ENCODE results near the gene MAP10.
"Not testable (repeated sequence)": the region's sequence is repeated elsewhere in the genome, so short reads cannot be mapped to it uniquely, and the experiment has no call there.

MAP10 gene, protein sequence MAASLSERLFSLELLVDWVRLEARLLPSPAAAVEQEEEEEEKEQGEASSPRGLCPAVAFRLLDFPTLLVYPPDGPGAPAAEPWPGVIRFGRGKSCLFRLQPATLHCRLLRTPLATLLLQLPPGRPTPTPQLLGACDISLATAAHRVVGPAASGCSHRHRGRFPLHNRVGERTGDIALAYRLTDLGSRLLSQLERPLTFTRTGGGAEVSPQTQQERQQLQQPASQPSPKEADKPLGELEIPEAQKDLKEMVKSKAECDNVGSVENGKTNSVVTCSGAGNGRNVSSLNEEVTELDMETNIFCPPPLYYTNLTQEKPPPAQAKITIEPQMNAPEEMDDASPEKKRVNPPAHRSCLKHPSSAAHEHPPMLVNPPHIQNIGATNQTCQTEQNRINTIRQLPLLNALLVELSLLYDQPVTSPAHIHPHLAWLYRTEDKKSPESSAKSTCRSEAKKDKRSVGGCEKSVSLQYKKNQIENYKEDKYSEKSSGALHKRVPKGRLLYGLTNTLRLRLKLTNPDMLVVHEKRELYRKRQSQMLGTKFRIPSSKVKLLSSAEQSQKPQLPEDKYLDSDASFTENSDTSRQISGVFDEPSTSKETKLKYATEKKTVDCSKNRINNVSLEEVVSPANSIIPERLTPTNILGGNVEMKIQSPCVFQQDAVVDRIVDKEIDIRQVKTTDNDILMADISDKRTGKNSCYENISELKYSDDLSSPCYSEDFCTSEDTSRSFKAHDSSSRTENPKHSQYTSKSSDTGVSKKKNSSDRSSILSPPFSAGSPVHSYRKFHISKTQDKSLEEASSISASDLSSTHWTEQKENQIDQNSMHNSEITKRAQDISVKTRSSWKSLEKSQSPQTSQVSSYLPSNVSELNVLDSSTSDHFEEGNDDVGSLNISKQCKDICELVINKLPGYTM

DNA sequence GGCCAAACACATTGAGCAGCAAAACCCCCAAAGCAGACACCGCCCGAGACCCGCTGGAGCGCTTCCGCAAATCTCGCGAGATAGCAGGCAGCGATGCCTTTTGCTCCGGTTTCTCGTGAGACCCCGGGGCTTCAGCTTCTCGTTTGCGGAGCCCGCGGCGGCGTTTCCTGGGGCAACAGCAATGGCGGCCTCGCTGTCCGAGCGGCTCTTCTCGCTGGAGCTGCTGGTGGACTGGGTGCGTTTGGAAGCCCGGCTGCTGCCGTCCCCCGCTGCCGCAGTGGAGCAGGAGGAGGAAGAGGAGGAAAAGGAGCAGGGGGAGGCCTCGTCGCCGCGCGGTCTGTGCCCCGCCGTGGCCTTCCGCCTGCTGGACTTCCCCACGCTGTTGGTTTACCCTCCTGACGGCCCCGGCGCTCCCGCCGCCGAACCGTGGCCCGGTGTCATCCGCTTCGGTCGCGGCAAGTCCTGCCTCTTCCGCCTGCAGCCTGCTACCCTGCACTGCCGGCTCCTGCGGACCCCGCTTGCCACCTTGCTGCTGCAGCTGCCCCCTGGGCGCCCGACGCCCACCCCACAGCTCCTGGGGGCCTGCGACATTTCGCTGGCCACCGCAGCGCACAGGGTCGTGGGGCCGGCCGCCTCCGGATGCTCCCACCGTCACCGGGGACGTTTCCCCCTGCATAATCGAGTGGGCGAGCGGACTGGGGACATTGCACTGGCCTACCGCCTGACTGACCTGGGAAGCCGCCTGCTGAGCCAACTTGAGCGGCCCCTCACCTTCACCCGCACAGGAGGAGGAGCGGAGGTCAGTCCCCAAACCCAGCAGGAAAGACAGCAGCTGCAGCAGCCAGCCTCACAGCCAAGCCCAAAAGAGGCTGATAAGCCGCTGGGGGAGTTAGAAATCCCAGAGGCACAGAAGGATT is at the start of gene MAP10:
Gene MAP10, plus strand, starts transcription at position 148 of the 917 bp plus-strand sequence. Its CDS starts 34 bp downstream, at position 182.
- DNase-seq (ENCODE audit: low spot score) = peak; percentile 82

DNA sequence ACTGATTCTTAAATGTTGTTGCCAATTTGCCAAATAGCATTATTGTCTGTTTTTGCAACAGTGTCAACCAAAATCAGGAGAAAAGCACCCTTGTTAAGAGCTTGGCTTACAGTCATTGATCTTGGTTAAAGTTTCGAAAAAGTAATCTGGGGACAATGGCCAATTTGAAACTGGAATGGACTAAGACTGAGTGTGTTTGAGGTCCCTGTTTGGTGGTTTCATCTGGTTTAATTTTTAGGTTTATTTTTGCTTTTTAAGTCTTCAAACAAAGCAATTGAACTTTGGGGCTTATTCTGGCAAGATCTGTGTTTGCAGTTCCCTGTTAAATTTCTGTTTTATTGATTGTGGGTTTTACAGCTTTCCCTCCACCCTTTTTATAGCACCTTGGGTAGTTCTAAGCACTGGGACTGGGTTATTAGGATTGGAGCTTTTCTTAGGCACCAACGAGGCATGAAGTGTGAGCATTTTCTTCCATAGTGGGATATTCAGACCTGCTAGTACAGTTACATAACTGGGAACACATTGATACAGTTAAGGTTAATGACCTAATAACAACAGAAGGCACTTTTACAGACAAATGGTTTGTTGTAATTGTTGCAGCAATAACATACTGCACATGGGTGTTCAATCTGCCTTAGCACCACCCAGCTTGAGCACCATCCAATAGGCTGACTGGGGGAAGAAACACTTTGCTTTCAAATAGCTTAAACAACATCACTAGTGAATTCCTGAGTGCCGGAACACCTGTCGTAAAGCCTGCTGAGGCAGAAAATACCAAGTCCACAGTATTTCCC is 40.6 kb upstream of the MAP10 start:
- no peak for DNase-seq (ENCODE audit: low spot score)

DNA sequence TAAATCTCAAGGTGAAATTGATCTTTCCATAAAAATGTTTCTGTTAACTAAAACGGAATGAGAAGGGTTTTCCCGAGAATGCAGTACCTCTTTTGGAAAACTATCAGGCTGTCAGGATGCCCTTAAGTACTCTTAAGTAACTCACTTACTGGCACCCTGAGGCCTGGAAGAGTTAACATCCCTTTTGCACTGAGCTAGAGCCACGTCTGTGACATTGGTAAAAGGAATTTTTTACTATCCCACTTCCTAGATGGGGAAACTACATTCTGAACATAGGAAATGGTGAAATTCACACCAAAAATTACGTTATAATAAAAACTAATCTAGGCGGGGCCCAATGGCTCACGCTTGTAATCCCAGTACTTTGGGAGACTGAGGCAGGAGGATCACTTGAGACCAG is 39.7 kb upstream of the MAP10 start:
- no peak for DNase-seq (ENCODE audit: low spot score)

DNA sequence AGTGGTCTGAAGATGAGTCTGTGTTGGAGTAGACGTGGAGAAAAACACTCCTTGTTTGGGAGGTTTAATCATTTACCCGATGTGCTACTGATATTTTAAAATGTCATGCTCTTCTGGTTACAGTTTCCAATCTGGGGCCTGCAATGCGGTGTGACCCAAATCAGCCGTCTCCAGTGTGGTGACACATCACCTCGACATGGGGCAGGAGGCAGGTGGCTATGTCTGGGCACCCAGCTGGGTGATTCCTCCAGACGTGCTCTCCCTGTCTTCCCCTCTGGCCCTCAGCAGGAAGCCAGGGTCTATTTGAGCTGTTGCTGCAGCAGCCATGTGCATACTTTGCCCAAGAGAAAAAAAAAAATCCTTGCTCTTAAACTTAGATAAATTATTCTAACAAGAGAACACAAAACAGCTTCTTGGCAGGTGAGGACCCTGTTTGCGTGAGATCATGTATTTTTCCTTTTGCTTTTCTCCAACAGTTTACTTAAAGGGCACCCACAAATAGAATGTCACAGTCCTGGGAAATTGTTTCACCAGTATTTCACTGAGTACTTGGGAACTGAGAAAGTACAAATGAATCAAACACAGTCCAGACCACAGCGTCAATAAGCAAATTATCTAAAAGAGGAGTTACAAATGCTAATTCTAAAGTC is 38.9 kb upstream of the MAP10 start:
- no peak for DNase-seq (ENCODE audit: low spot score)

DNA sequence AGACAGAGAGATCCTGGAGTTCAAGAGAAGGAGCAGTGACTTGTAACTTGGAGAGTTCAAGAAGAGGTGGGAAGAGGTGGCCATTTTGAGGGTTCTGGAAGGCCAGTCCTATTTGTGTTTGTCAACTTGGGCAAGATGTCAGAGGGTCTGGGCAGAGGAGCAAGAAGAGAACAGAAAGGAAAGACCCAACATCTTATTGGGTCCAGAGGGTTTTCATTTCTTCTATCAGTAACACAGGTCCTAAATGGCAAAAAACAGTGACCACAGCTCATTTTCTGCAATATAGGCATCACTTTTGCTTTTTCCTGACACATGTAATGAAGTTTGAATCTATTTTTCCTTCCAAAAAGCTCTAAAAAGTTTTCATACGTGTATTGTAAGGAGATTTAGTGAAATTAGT is 38.3 kb upstream of the MAP10 start:
- DNase-seq (ENCODE audit: low spot score) = no peak

DNA sequence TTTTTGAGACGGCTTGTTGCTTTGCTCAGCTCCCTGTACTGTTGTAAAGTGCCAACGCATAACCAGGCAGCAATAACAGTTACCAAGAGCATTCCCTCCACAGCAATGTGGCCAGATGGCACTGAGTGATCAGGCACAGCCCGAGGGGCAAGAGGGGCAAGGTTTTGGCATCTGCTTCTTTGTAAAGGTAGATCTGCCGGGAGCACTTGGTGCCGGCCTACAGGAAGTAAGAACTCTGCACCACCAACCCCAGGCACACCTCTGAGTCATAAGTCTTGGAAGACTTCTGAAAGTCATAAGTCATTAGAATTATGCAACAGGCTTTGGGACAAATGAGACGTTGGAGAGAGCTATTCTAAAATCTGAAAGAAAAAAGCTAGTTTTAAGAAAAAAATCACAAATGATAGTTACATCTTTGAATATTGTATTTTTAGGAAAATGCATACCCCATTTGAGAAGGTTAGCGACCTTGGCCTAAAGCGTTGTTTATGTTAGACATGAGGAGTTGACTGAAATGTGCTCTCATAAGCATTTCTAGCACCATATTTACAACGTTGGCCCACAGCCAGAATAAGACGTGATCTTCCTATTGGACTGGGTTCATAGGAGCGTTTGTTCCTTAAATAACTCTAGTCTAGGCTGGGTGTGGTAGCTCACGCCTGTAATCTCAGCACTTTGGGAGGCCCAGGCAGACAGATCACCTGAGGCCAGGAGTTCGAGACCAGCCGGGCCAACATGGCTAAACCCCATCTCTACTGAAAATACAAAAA is 37.7 kb upstream of the MAP10 start:
- DNase-seq (ENCODE audit: low spot score) = peak; percentile 8

DNA sequence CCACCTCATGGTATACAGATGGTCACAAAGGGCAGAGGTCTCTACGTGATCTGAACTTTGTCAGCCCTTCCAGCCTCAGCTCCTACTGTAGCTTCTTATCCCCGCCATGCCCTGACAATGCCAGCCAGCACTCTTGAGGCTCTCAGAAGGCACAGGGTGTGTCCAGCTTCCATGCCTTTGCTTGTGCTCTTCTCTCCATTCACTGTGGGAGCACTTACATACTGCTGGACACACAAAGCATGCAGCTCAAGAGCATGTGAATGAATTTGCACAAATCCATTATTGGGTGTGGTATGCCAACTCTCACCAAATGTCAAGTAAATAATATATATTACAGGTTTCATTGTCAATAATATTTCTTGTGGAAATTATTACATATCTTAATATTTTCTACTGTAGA is 36.4 kb upstream of the MAP10 start:
- no peak for DNase-seq (ENCODE audit: low spot score)

DNA sequence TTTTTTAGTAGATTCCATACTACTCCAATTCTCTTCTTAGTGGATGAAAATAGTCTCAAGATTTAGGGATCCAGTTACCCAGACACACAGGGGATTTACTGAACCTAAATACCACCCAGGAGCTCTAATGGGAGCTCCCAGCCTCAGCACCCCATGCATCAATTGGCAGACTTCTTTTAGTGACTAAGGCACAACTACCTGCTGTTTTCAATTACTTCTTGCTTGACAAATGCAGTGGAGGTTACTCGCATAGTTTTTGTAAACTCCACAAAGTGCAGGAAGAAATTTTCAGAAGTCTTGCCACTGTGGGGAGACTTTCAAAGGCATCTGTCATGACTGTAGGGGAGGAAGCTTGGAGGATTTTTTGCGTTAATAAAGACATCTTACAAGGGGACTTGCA is 35.5 kb upstream of the MAP10 start:
- DNase-seq (ENCODE audit: low spot score) = no peak

DNA sequence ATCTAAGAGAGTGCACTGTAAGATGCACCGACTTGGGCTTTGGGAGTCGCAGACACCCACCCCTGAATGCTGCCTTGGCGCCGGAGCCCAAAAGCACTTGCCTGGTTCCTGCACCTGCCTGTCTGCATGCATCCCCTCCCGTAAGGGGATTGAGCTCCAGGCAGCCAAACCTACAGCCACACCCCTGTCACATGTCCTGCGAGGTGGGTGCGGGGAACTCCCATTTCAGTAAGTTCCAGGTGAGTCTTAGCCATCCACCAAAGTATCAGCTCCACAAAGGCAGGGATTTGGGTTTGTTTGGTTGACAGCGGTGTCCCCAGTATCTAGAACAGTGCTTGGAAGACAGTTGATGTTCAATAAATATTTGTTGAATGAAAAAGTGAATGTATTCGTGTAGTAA is 31.5 kb upstream of the MAP10 start:
- DNase-seq (ENCODE audit: low spot score) = no peak

DNA sequence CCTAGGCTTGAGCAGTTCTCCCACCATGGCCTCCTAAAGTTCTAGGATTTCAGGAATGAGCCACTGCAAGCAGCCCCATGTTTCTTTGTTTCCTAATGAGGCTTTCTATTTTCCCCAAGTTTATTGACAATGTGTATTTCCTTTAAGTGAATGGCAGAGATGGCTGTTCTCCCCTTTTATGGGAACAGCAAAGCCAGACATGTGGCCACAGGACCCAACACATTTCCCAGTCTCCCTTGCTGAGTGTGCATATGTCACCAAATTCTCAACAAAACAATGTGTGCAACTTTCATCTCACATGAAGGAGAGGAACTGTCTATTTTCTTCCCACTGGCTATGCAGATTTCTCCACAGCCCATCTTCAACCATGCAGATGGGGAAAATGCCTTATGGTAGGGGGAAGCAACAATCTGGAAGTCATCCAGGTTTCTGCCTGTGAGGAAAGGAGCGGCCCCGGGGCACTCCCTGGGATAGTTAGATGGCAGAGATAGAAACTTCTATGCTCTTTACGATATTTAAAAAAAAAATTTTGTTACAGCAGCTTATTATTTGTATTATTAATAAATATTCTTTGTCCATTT is 28.6 kb upstream of the MAP10 start:
- no peak for DNase-seq (ENCODE audit: low spot score)

DNA sequence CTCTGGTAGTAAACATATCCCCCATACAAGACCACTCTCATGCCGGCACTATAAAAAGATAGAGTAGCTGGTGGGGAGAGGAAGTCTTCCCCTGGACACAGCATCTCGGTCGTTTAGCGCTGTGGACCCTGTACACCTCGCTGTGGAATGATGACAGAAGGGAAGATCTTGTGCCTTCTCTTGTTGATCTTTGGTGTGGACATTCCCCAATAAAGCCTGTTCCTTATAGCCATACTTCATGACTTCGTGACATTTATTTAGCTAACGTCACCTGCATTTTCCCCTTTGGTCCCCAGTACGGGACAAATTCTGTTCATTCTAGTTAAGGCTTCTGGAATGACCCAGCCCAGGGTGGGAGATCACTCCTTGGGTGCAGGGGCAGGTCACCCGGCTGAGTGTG is 24.9 kb upstream of the MAP10 start:
- DNase-seq (ENCODE audit: low spot score) = no peak

DNA sequence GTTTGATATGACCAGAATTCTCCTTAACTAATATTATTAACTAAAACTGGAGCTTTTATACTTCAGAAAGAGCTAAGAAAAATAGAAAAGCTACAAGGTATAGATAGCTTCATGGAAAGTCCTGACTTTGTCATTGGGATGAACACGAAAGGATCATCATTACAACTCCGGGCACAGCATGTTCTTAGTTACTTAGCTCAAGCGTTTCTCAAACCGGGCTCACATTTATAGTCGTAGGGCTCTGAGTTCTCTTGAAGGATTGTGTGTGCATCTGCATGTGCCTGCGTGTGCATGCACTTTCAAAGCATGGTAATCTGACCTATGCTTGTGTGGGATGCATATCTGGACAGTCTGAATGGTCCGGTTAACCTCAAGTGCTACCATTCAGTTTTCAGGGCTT is 20.4 kb upstream of the MAP10 start:
- DNase-seq (ENCODE audit: low spot score) = no peak

DNA sequence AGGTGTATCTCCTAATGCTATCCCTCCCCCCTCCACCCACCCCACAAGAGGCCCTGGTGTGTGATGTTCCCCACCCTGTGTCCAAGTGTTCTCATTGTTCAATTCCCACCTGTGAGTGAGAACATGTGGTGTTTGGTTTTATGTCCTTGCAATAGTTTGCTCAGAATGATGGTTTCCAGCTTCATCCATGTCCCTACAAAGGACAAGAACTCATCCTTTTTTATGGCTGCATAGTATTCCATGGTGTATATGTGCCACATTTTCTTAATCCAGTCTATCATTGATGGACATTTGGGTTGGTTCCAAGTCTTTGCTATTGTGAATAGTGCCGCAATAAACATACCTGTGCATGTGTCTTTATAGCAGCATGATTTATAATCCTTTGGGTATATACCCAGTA is 19.6 kb upstream of the MAP10 start:
- not testable (repeated sequence) for DNase-seq (ENCODE audit: low spot score)

DNA sequence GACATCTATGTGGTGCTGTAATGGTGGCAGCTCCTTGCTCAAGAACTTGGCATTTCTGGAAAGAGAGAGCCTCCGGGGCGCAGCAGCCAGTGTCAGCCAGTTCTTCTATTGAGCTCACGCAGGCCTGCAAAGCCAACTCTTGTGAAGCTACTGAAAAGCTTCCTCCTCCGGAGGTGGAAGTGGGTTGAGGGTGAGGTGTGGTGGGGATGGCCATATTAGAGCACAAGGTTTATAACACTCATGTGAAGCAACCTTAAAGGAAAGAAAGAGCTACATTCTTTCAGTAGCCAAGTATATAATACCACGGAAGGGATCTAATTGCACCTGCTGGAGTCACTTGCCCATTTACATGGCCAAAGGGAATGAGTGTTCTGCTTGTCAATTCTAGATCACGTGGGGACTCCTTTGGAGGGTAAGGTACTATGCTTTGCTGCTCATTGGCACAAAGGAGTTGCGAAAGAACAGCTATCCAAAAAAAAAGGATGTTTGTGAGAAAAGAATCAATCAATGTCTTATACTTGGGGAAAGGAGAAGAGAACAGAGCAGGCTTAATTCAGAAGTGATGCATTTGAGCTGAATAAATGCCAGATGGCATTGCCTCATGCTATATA is 18.3 kb upstream of the MAP10 start:
- no peak for DNase-seq (ENCODE audit: low spot score)

DNA sequence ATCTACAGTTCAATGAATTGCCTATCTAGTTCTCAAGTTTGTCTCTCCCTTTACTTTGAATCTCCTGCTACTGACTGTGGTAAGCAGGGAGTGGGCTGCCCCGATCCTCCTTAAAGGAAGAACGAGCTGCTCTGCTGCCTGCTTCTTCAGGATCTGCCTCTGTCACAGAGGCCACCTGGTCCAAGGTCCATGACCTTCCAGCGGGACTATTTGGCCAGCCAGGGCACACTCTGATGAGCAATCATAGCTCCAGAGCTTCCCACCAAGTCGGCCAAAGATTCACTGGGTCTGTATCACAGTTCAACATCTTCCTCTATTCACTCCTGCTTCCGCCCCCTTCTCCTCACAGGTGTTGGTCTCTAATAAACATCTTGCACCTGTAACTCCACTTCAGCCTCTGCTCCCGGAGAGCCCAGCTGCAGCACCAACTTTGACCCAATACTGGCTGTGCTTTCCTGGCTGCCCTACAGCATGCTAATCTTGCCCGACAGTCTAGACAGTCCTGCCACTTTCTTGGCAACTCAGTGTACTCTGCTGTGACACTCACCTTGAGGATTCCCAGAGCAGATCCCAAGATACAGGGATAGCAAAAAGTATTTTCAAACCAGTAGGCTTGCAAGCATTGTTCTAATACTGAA is 16.9 kb upstream of the MAP10 start:
- DNase-seq (ENCODE audit: low spot score) = no peak

DNA sequence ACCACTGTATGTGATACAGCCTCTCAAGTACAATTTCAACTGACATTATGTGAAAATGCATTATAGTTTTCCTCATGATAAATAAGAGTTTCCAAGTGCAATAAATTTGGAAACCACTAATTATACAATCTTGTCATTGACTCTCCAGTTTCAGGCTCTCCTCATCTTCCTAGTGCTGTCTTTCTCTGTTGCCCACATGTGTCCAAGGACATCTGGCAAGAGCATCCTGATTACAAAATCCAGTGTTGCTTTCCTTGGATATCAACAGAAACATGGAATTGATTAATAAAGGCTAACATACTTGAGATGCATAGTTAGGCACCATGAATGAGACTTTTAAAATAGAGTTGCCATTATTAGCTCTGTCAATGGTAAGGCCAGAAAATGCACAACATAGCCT is 15.6 kb upstream of the MAP10 start:
- no peak for DNase-seq (ENCODE audit: low spot score)

DNA sequence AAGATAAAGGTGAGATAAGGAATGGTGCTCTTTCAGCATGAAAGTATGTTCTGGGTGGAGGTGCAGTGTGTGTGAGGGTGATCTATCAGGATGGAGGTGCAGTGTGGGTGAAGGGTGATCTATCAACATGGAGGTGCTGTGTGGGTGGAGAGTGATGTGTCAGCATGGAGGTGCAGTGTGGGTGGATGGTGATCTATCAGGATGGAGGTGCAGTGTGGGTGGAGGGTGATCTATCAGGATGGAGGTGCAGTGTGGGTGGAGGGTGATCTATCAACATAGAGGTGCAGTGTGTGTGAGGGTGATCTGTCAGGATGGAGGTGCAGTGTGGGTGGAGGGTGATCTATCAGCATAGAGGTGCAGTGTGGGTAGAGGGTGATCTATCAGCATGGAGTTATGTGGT is 12.3 kb upstream of the MAP10 start:
- DNase-seq (ENCODE audit: low spot score) = no peak

DNA sequence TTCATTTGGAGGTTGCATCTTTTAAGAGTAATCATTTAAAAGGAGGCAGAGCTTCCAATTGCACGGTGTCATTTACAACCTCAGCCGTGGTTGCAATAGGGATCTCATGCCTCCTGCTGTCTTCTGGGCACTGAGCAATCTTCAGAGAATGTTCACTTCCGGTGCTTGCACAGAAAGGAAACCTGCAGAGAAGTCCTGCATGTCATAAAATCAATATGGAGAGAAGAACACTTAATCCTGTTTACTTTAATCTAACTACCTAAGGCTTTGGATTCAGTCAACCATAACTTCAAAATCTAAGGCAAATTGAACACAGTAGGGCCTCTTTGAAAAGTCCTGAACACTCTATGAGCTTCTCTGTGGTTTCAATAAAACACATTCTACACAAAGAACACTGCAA is 11.3 kb upstream of the MAP10 start:
- DNase-seq (ENCODE audit: low spot score) = peak; percentile 19

Data from activated CD4-positive, alpha-beta T cell treated with anti-CD3 and anti-CD28 coated beads, Interleukin-2, Interleukin-4, amounts not matched to agents 100 ng/mL and 50 ng/mL, durations not matched to agents 16 hours and 8 hours (primary cell).